DND-41 (cell line): ENCODE data around the gene CEP41.

Source experiments
- CTCF ChIP-seq: IDR thresholded peaks from 2 replicates; pipeline ENCODE4 v1.5.1; 2012; ENCODE audit warnings: borderline replicate concordance, low read length, moderate library complexity, mild to moderate bottlenecking; ENCODE audit not compliant: poor library complexity, severe bottlenecking; ENCODE audit errors: extremely low read depth
- EZH2 ChIP-seq: IDR thresholded peaks from 3 replicates; pipeline ENCODE4 v1.6.1; 2012; ENCODE audit warnings: borderline replicate concordance, low read depth, mild to moderate bottlenecking, moderate library complexity, low read length, inconsistent platforms; ENCODE audit not compliant: severe bottlenecking

GRCh38 chr7:130365088-130365487 lies 75.7 kb downstream of the CEP41 start:
- TF ChIP-seq CTCF (no peak), EZH2 (no peak)
